PC-3 (cell line): ENCODE data around the gene ANKH. TPM values are rescaled to one million over a fixed set of nuclear protein-coding genes. Genes with fewer than 3 reads are reported as not detected.

Experiments used
- ATAC-seq: fragments of 200-7000 bp; cut with Tn5 transposase; 2 replicates; pipeline ENCODE4 v1.9.1; 2020; ENCODE audit warnings: mild to moderate bottlenecking, moderate library complexity
- BruUV-seq: library from RNA; stranded (reverse); fragments of 400-500 nt; replicated peaks from 2 replicates; lab custom pipeline; 2021; lab: Mats Ljungman, UMichigan
- CTCF ChIA-PET: fragments of 300-600 bp; sonication (Branson Sonifier 250); formaldehyde crosslinking; loops from one replicate; lab custom pipeline; 2022; ENCODE audit warnings: antibody characterized with exemption; lab: Charles Lee
- POLR2A ChIA-PET: fragments of 300-600 bp; sonication (Branson Sonifier 250); formaldehyde crosslinking; loops from one replicate; lab custom pipeline; 2022; ENCODE audit warnings: antibody characterized with exemption; ENCODE audit not compliant: unreplicated experiment; lab: Charles Lee
- DNase-seq: peaks from one replicate; pipeline ENCODE4 v3.0.0-alpha.2; 2015
- H2AFZ ChIP-seq: fragments of 300-600 bp; sonication (generic); 2 replicates; pipeline ENCODE4 v1.6.0; 2016; ENCODE audit warnings: antibody characterized with exemption, low read length
- H3F3A ChIP-seq: fragments of 300-600 bp; sonication (generic); one replicate; pipeline ENCODE4 v1.6.0; 2017; ENCODE audit warnings: antibody characterized with exemption, low read length, control low read depth, mild to moderate bottlenecking; ENCODE audit not compliant: unreplicated experiment
- H3K27ac ChIP-seq: fragments of 300-600 bp; sonication (generic); 2 replicates; pipeline ENCODE4 v1.5.1; 2016; ENCODE audit warnings: mild to moderate bottlenecking, low read length
- H3K27me3 ChIP-seq: fragments of 300-600 bp; sonication (generic); 2 replicates; pipeline ENCODE4 v1.6.1; 2016; ENCODE audit warnings: low read length, mixed read lengths
- H3K36me3 ChIP-seq: fragments of 300-600 bp; sonication (generic); 2 replicates; pipeline ENCODE4 v1.6.1; 2016; ENCODE audit warnings: low read depth, mixed run types, low read length, mixed read lengths
- H3K4me1 ChIP-seq: fragments of 300-600 bp; sonication (generic); 2 replicates; pipeline ENCODE4 v1.5.1; 2016; ENCODE audit warnings: low read length; ENCODE audit not compliant: insufficient read depth
- H3K4me2 ChIP-seq: fragments of 300-600 bp; sonication (generic); 2 replicates; pipeline ENCODE4 v1.6.0; 2016; ENCODE audit warnings: low read length
- H3K4me3 ChIP-seq: fragments of 300-600 bp; sonication (generic); 2 replicates; pipeline ENCODE4 v1.5.1; 2016; ENCODE audit warnings: mild to moderate bottlenecking, low read length, mixed read lengths
- H3K79me2 ChIP-seq: fragments of 300-600 bp; sonication (generic); 2 replicates; pipeline ENCODE4 v1.6.1; 2017; ENCODE audit warnings: low read length, mixed read lengths
- H3K9ac ChIP-seq: fragments of 300-600 bp; sonication (generic); 2 replicates; pipeline ENCODE4 v1.6.0; 2016; ENCODE audit warnings: mild to moderate bottlenecking, low read length
- H3K9me2 ChIP-seq: fragments of 300-600 bp; sonication (generic); replicated peaks from 2 replicates; pipeline ENCODE4 v1.6.1; 2016; ENCODE audit warnings: mixed run types, low read length, mixed read lengths
- H3K9me3 ChIP-seq: fragments of 300-600 bp; sonication (generic); 2 replicates; pipeline ENCODE4 v1.6.1; 2016; ENCODE audit warnings: low read length, mixed read lengths
- H4K20me1 ChIP-seq: fragments of 300-600 bp; sonication (generic); 2 replicates; pipeline ENCODE4 v1.6.1; 2016; ENCODE audit warnings: low read length, mixed read lengths
- EZH2 ChIP-seq: fragments of 300-600 bp; sonication (generic); IDR thresholded peaks from one replicate; pipeline ENCODE4 v1.6.1; 2017; ENCODE audit warnings: antibody characterized with exemption, mild to moderate bottlenecking, low read length; ENCODE audit not compliant: unreplicated experiment
- EZH2phosphoT487 ChIP-seq: fragments of 300-600 bp; sonication (generic); IDR thresholded peaks from 2 replicates; pipeline ENCODE4 v1.6.1; 2018; ENCODE audit warnings: mild to moderate bottlenecking, antibody characterized with exemption, low read length, borderline replicate concordance
- intact Hi-C: fragments of 100-400 bp; cut with micrococcal nuclease; formaldehyde crosslinking; loops from 2 replicates; pipeline ENCODE4 v1.9.0; 2023
- total RNA-seq: library from RNA; depleted of rRNA; stranded (reverse); fragments of >200 nt; gene quantifications from 2 replicates; pipeline ENCODE4 v1.2.3, GENCODE V29; 2014
- TF ChIP-seq, protein P1 (sequence below): fragments of 300-600 bp; sonication (generic); conservative IDR thresholded peaks from 2 replicates; pipeline ENCODE4 v1.5.1; 2017; ENCODE audit warnings: antibody characterized with exemption, low read depth, mild to moderate bottlenecking, low read length

Gene ANKH
- total RNA-seq, 1 experiment from 2014 or later: 11.6 TPM

- peaks cover 37% of the 10 kb centered on the region for H3K36me3 ChIP-seq
- ATAC-seq: no peak
- no peaks in the 10 kb centered on the region for H3K79me2 ChIP-seq
- H3K4me2 ChIP-seq: no peak overlapping the region
- no peak for TF ChIP-seq EZH2
- TF ChIP-seq, protein P1, sequence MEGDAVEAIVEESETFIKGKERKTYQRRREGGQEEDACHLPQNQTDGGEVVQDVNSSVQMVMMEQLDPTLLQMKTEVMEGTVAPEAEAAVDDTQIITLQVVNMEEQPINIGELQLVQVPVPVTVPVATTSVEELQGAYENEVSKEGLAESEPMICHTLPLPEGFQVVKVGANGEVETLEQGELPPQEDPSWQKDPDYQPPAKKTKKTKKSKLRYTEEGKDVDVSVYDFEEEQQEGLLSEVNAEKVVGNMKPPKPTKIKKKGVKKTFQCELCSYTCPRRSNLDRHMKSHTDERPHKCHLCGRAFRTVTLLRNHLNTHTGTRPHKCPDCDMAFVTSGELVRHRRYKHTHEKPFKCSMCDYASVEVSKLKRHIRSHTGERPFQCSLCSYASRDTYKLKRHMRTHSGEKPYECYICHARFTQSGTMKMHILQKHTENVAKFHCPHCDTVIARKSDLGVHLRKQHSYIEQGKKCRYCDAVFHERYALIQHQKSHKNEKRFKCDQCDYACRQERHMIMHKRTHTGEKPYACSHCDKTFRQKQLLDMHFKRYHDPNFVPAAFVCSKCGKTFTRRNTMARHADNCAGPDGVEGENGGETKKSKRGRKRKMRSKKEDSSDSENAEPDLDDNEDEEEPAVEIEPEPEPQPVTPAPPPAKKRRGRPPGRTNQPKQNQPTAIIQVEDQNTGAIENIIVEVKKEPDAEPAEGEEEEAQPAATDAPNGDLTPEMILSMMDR: no peak
- ChIA-PET CTCF (no interaction called here), POLR2A (no interaction called here)
- H3F3A ChIP-seq: no peaks in the 10 kb centered on the region
- intact Hi-C loops: no loop called here
- BruUV-seq: no TSS peak
- no peak overlapping the region for H3K4me3 ChIP-seq
- H3K9ac ChIP-seq: no peak overlapping the region
- H3K27me3 ChIP-seq: no peaks in the 10 kb centered on the region
- no peaks in the 10 kb centered on the region for H3K9me2 ChIP-seq
- no peak overlapping the region for H2AFZ ChIP-seq
- no peaks in the 10 kb centered on the region for H4K20me1 ChIP-seq
- H3K9me3 ChIP-seq: no peaks in the 10 kb centered on the region
- H3K4me1 ChIP-seq: no peaks in the 10 kb centered on the region
- no peak for DNase-seq
- H3K27ac ChIP-seq: no peak overlapping the region
Measured at GRCh38 chr5:14698495-14698894, 173.1 kb downstream of the ANKH start.

- Histone ChIP-seq H3K4me2 (no peak overlapping the region), H3K27ac (no peak overlapping the region), H3K9ac (no peak overlapping the region), H2AFZ (no peak overlapping the region), H3K27me3 (no peaks in the 10 kb centered on the region), H3K9me2 (no peaks in the 10 kb centered on the region), H3K79me2 (no peaks in the 10 kb centered on the region), H3K36me3 (peaks cover 51% of the 10 kb centered on the region), H3F3A (no peaks in the 10 kb centered on the region), H3K9me3 (no peaks in the 10 kb centered on the region), H3K4me3 (no peak overlapping the region), H4K20me1 (no peaks in the 10 kb centered on the region), H3K4me1 (no peaks in the 10 kb centered on the region)
- CTCF ChIA-PET: no interaction called here
- POLR2A ChIA-PET: no interaction called here
- ATAC-seq: no peak
- no peak for DNase-seq
- no peak for TF ChIP-seq EZH2phosphoT487
- TF ChIP-seq, protein P1: no peak
- TF ChIP-seq EZH2: no peak
- BruUV-seq: TSS peak; percentile 6
- intact Hi-C loops: no loop called here
Measured at GRCh38 chr5:14696851-14697250, 174.7 kb downstream of the ANKH start.

DNA sequence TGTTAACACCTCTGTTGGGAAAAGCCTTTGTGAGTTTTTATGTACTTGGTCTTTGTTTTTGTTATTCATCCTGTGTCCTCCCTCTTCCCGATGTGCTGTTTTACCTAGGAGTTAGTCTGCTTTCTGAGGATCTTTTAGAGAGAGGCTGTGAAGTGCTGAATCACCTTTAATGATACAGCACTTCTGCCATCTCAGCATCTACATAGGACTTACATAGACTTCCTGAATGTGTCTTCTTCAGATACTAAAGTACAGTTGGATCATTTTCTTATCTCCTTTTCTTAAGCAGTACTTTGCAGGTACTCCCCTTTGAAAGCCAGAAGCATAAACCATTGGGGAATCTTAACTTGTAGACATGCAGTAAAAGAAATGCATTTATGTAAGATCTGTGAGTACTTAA lies 175.5 kb downstream of the ANKH start:
- no peak overlapping the region for H2AFZ ChIP-seq
- DNase-seq (no peak), ATAC-seq (no peak)
- TF ChIP-seq, protein P1: no peak
- TF ChIP-seq EZH2 (no peak), EZH2phosphoT487 (no peak)
- H3K9me3 ChIP-seq: no peaks in the 10 kb centered on the region
- H3K9me2 ChIP-seq: no peaks in the 10 kb centered on the region
- H3K4me1 ChIP-seq: no peaks in the 10 kb centered on the region
- no peaks in the 10 kb centered on the region for H3K79me2 ChIP-seq
- ChIA-PET POLR2A (no interaction called here), CTCF (no interaction called here)
- no peak overlapping the region for H3K9ac ChIP-seq
- no peaks in the 10 kb centered on the region for H3F3A ChIP-seq
- peaks cover 56% of the 10 kb centered on the region for H3K36me3 ChIP-seq
- no peak overlapping the region for H3K4me2 ChIP-seq
- intact Hi-C loops: no loop called here
- no peaks in the 10 kb centered on the region for H4K20me1 ChIP-seq
- H3K4me3 ChIP-seq: no peak overlapping the region
- no peaks in the 10 kb centered on the region for H3K27me3 ChIP-seq
- no TSS peak for BruUV-seq
- no peak overlapping the region for H3K27ac ChIP-seq
